K562 (cell line): ENCODE results near the gene IMMP2L. TPM values are rescaled to one million over a fixed set of nuclear protein-coding genes. Genes with fewer than 3 reads are reported as not detected.

ENCODE experiments used
- ATAC-seq: fragments of 200-7000 bp; cut with Tn5 transposase; 3 replicates; pipeline ENCODE4 v1.9.1; 2020; ENCODE audit warnings: moderate library complexity
- BruUV-seq: library from RNA; stranded (reverse); fragments of 400-500 nt; replicated peaks from 2 replicates; lab custom pipeline; 2021; lab: Mats Ljungman, UMichigan
- CTCF ChIA-PET: fragments of 300-600 bp; formaldehyde crosslinking; extraction: SDS; loops from one replicate; lab custom pipeline; 2021; ENCODE audit warnings: low intra/inter-chr PET ratio; lab: Yijun Ruan, JAX
- POLR2A ChIA-PET: fragments of 300-600, 350-650 bp; sonication (Branson Sonifier 250); formaldehyde crosslinking; extraction: SDS; loops from one replicate; lab custom pipeline; 2021; ENCODE audit warnings: antibody characterized with exemption, inconsistent platforms; lab: Yijun Ruan, JAX
- DNase-seq, 4 experiments: peaks; one replicate each; pipeline versions ENCODE4 v3.0.0 to v3.0.0-alpha.2; 2011 to 2018; ENCODE audit warnings: low spot score in 3 of 4, mixed read lengths in 3 of 4; ENCODE audit errors: extremely low read depth in 1 of 4
- FAIRE-seq: peaks from 2 replicates; lab custom pipeline; 2011; peaks lifted over from hg19 to GRCh38; lab: Jason Lieb, UNC
- H2AFZ ChIP-seq: 2 replicates; pipeline ENCODE4 v1.6.0; 2011; ENCODE audit warnings: low read depth, low read length, control low read depth, inconsistent platforms
- H3K27ac ChIP-seq: fragments of 200-600 bp; 3 replicates; pipeline ENCODE4 v1.8.0; 2011; ENCODE audit warnings: low read depth, mild to moderate bottlenecking, control low read depth, inconsistent platforms, low read length, moderate library complexity, mixed read lengths; ENCODE audit errors: extremely low read depth
- H3K27me3 ChIP-seq, 2 experiments: fragments of 300-600 bp in 1 of 2; 2 replicates in 1 of 2; 3 replicates in 1 of 2; pipeline versions ENCODE4 v1.6.0 to v1.8.0; 2011; ENCODE audit warnings: inconsistent platforms in 2 of 2, low read length in 2 of 2, mild to moderate bottlenecking in 1 of 2, mixed read lengths in 1 of 2, moderate library complexity in 1 of 2; ENCODE audit not compliant: control insufficient read depth in 2 of 2, insufficient read depth in 2 of 2
- H3K36me3 ChIP-seq: fragments of 300-600 bp; 3 replicates; pipeline ENCODE4 v1.8.0; 2011; ENCODE audit warnings: mild to moderate bottlenecking, low read length, inconsistent platforms; ENCODE audit not compliant: control insufficient read depth, insufficient read depth
- H3K4me1 ChIP-seq, 2 experiments: fragments of 200-600 bp in 1 of 2; replicated peaks in 1 of 2; 2 replicates in 1 of 2; 3 replicates in 1 of 2; pipeline versions ENCODE4 v1.5.1 to v1.8.0; 2011; ENCODE audit warnings: inconsistent platforms in 2 of 2, low read length in 2 of 2, mild to moderate bottlenecking in 1 of 2, mixed read lengths in 1 of 2, moderate library complexity in 1 of 2; ENCODE audit not compliant: control insufficient read depth in 2 of 2, insufficient read depth in 2 of 2
- H3K4me2 ChIP-seq: 2 replicates; pipeline ENCODE4 v1.6.1; 2011; ENCODE audit warnings: low read length, control low read depth, inconsistent platforms, mixed read lengths; ENCODE audit not compliant: insufficient read depth
- H3K4me3 ChIP-seq: fragments of 200-600 bp; sonication (generic), shearing (Covaris generic); 2 replicates; pipeline ENCODE4 v1.5.1; 2016; ENCODE audit warnings: control low read depth, inconsistent platforms
- H3K79me2 ChIP-seq: fragments of 200-600 bp; 3 replicates; pipeline ENCODE4 v1.8.0; 2011; ENCODE audit warnings: low read length, inconsistent platforms; ENCODE audit not compliant: control insufficient read depth, insufficient read depth
- H3K9ac ChIP-seq, 2 experiments: 2 replicates each; pipeline versions ENCODE4 v1.6.0 to v1.6.1; 2011; ENCODE audit warnings: low read depth in 2 of 2, low read length in 2 of 2, control low read depth in 1 of 2, inconsistent platforms in 1 of 2, mild to moderate bottlenecking in 1 of 2, mixed read lengths in 1 of 2; ENCODE audit not compliant: insufficient read depth in 1 of 2
- H3K9me1 ChIP-seq: one replicate; pipeline ENCODE4 v1.6.0; 2011; ENCODE audit warnings: inconsistent platforms, mild to moderate bottlenecking, low read length, moderate library complexity; ENCODE audit not compliant: control insufficient read depth, insufficient read depth
- H3K9me3 ChIP-seq: replicated peaks from 2 replicates; pipeline ENCODE4 v1.5.1; 2011; ENCODE audit warnings: low read depth, low read length, inconsistent platforms; ENCODE audit not compliant: control insufficient read depth, insufficient read depth
- H4K20me1 ChIP-seq: replicated peaks from 2 replicates; pipeline ENCODE4 v1.6.1; 2011; ENCODE audit warnings: low read length, inconsistent platforms, mixed read lengths; ENCODE audit not compliant: control insufficient read depth, insufficient read depth
- CBFA2T2 ChIP-seq: fragments of 450-650 bp; conservative IDR thresholded peaks from 2 replicates; pipeline ENCODE4 v1.6.1; 2017; ENCODE audit warnings: mild to moderate bottlenecking
- EP400 ChIP-seq: fragments of 450-650 bp; IDR thresholded peaks from 2 replicates; pipeline ENCODE4 v1.6.1; 2017; ENCODE audit warnings: antibody characterized with exemption, mild to moderate bottlenecking, moderate library complexity
- ETV5 ChIP-seq: sonication (generic); formaldehyde crosslinking; IDR thresholded peaks from 2 replicates; pipeline ENCODE4 v1.4.0; 2020; ENCODE audit warnings: low read depth, mild to moderate bottlenecking, missing genetic modification reagents
- EWSR1 ChIP-seq: fragments of 450-650 bp; IDR thresholded peaks from 2 replicates; pipeline ENCODE4 v1.6.1; 2018; ENCODE audit warnings: borderline replicate concordance, mild to moderate bottlenecking, low read depth, moderate library complexity; ENCODE audit not compliant: partially characterized antibody
- JUN ChIP-seq, 2 experiments: sonication (generic) in 1 of 2; formaldehyde crosslinking in 1 of 2; IDR thresholded peaks; 2 replicates each; pipeline versions ENCODE4 v1.6.1 to v1.8.0; 2012 to 2022; ENCODE audit warnings: borderline replicate concordance in 2 of 2, mild to moderate bottlenecking in 2 of 2, improper control_type of control experiment in 1 of 2, low read depth in 1 of 2, low read length in 1 of 2, missing genetic modification reagents in 1 of 2
- KHSRP ChIP-seq: fragments of 450-650 bp; IDR thresholded peaks from 2 replicates; pipeline ENCODE4 v1.6.1; 2017
- LARP7 ChIP-seq: fragments of 450-650 bp; IDR thresholded peaks from 2 replicates; pipeline ENCODE4 v1.6.1; 2016
- NBN ChIP-seq: fragments of 450-650 bp; IDR thresholded peaks from 2 replicates; pipeline ENCODE4 v1.6.1; 2016; ENCODE audit warnings: low read depth, mild to moderate bottlenecking
- NCOA6 ChIP-seq: fragments of 450-650 bp; IDR thresholded peaks from 2 replicates; pipeline ENCODE4 v1.6.1; 2017; ENCODE audit warnings: mild to moderate bottlenecking
- NELFE ChIP-seq: IDR thresholded peaks from 2 replicates; pipeline ENCODE4 v1.6.1; 2011; ENCODE audit warnings: mild to moderate bottlenecking; ENCODE audit not compliant: insufficient read depth, insufficient read length
- PRMT5 ChIP-seq: sonication (generic); formaldehyde crosslinking; IDR thresholded peaks from 2 replicates; pipeline ENCODE4 v1.5.0; 2020; ENCODE audit warnings: missing genetic modification reagents
- TFE3 ChIP-seq: fragments of 450-650 bp; formaldehyde crosslinking; IDR thresholded peaks from 2 replicates; pipeline ENCODE4 v1.4.0; 2020; ENCODE audit warnings: mild to moderate bottlenecking, mixed read lengths
- ZNF174 ChIP-seq: fragments of 250-450 bp; sonication (Bioruptor Pico); IDR thresholded peaks from 2 replicates; pipeline ENCODE4 v1.4.0; 2020; ENCODE audit warnings: mild to moderate bottlenecking
- WGBS: fragments of 100-300 bp; shearing (Covaris generic); methylation state at CpG from one replicate; pipeline ENCODE4 v1.1.6; 2016; ENCODE audit warnings: low coverage, mixed read lengths; ENCODE audit not compliant: insufficient coverage; ENCODE audit errors: missing lambda C conversion rate; 5-methylcytosine and 5-hydroxymethylcytosine counted together
- in situ Hi-C: fragments of 300-500 bp; cut with MboI; formaldehyde crosslinking; loops from 4 replicates; pipeline ENCODE4 v1.15.0; 2018; ENCODE audit warnings: inconsistent platforms, mixed read lengths
- intact Hi-C: fragments of 100-400 bp; cut with micrococcal nuclease; formaldehyde crosslinking; loops from 2 replicates; pipeline ENCODE4 v1.14.2; 2022
- polyA plus RNA-seq, 8 experiments: library from polyadenylated mRNA; depleted of rRNA in 4 of 8; stranded (reverse) in 5 of 8; unstranded in 3 of 8; fragments of >200 nt; fragmentation: Nextera tagmentation in 2 of 8; fragmentation: Illumina TruSeq in 1 of 8; extraction: Ambion mirVana in 2 of 8; extraction: Trizol in 1 of 8; gene quantifications; 2 replicates each; pipeline versions ENCODE4 v1.2.1 to v1.2.3, GENCODE V29; 2011 to 2014; ENCODE audit warnings: inconsistent platforms in 1 of 8, missing spikeins in 1 of 8
- total RNA-seq, 7 experiments: library from RNA; depleted of rRNA in 6 of 7; stranded (reverse); fragments of >200 nt in 6 of 7; fragmentation: Illumina TruSeq in 2 of 7; extraction: Trizol in 2 of 7; gene quantifications; 2 replicates each; pipeline versions ENCODE4 v1.2.1 to v1.2.3, GENCODE V29; 2011 to 2021; ENCODE audit warnings: low replicate concordance in 1 of 7
- TF ChIP-seq, protein P1 (sequence below): fragments of 250-450 bp; sonication (Bioruptor Pico); IDR thresholded peaks from 2 replicates; pipeline ENCODE4 v1.8.0; 2022; ENCODE audit warnings: inconsistent platforms

The IMMP2L gene
- total and polyA plus RNA-seq, 9 of the 15 experiments (the other 6 are each of a cell fraction or from before 2014, with no cell fraction given) = 29.7 to 116 (median 53.0) TPM

DNA sequence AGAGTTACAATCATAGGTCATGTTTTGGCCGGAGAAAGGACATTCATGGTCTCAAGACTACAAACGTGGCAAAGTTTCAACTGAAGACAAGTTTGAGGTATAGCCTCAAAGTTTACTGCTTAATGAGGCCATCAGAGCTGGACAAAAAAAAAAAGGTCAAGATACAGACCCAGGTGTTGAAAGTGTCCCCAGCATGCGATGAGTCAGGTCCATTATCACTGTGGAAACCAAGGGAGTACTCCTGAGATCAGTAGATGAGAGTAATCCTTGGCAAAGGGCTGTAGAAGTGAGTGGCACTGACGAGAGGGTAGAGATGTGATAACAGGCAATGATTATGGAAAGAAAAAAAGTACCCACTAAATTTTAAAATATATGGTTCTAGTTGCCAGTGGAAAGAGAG, 551.5 kb downstream of the IMMP2L start:
- no peak overlapping the region for H2AFZ ChIP-seq
- no peaks in the 10 kb centered on the region for H3K79me2 ChIP-seq
- H3K9me3 ChIP-seq = no peaks in the 10 kb centered on the region
- POLR2A ChIA-PET = no interaction called here
- WGBS = 23% methylated on average over 4 of the region's 4 CpGs
- CTCF ChIA-PET = no interaction called here
- no peaks in the 10 kb centered on the region for H3K36me3 ChIP-seq
- no peak overlapping the region for H3K27ac ChIP-seq
- no peaks in the 10 kb centered on the region for H4K20me1 ChIP-seq
- H3K27me3 ChIP-seq = no peaks in the 10 kb centered on the region
- DNase-seq = no peak
- in situ Hi-C loops = no loop called here
- no peak overlapping the region for H3K9ac ChIP-seq
- intact Hi-C loops = no loop called here
- BruUV-seq = no TSS peak
- no peak for TF ChIP-seq NCOA6
- no peak for TF ChIP-seq EP400
- no peak for TF ChIP-seq JUN (IDR thresholded peaks at IDR 0.05; ENCODE audit: borderline replicate concordance, low read depth, low read length)
- TF ChIP-seq JUN (CRISPR knock-in tag; IDR thresholded peaks at IDR 0.05; ENCODE audit: borderline replicate concordance) = no peak
- no peak for TF ChIP-seq TFE3 (CRISPR knock-in tag)
- TF ChIP-seq NBN = no peak
- TF ChIP-seq, protein P1, sequence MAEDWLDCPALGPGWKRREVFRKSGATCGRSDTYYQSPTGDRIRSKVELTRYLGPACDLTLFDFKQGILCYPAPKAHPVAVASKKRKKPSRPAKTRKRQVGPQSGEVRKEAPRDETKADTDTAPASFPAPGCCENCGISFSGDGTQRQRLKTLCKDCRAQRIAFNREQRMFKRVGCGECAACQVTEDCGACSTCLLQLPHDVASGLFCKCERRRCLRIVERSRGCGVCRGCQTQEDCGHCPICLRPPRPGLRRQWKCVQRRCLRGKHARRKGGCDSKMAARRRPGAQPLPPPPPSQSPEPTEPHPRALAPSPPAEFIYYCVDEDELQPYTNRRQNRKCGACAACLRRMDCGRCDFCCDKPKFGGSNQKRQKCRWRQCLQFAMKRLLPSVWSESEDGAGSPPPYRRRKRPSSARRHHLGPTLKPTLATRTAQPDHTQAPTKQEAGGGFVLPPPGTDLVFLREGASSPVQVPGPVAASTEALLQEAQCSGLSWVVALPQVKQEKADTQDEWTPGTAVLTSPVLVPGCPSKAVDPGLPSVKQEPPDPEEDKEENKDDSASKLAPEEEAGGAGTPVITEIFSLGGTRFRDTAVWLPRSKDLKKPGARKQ (CRISPR knock-in tag) = no peak
- TF ChIP-seq PRMT5 (CRISPR knock-in tag) = no peak
- no peak for TF ChIP-seq LARP7
- no peak for TF ChIP-seq NELFE
- no peak for TF ChIP-seq EWSR1
- no peak for TF ChIP-seq ETV5 (CRISPR knock-in tag)
- TF ChIP-seq KHSRP = no peak
- no peak for TF ChIP-seq CBFA2T2
- TF ChIP-seq ZNF174 (CRISPR knock-in tag) = no peak
- TF ChIP-seq, all 486 proteins: peak for 0
- no peak overlapping the region for H3K4me2 ChIP-seq
- no peaks in the 10 kb centered on the region for H3K4me1 ChIP-seq
- ATAC-seq (no peak), FAIRE-seq (no peak)
- H3K9me1 ChIP-seq = no peaks in the 10 kb centered on the region
- no peak overlapping the region for H3K4me3 ChIP-seq
